GM12801 (cell line): ENCODE results near the gene LIN9.

Experiments used
- CTCF ChIP-seq: IDR thresholded peaks from one replicate; pipeline ENCODE4 v1.5.1; 2011; ENCODE audit warnings: control low read depth; ENCODE audit not compliant: insufficient read length; ENCODE audit errors: extremely low read depth

LIN9 gene

GRCh38 chr1:226195144-226195543, 113.8 kb downstream of the LIN9 start:
- no peak for TF ChIP-seq CTCF

- no peak for TF ChIP-seq CTCF
These were observed 121.6 kb downstream of the LIN9 start for GRCh38 chr1:226187380-226187779.

GRCh38 chr1:226187019-226187322, 122.0 kb downstream of the LIN9 start:
- no peak for TF ChIP-seq CTCF

- no peak for TF ChIP-seq CTCF
These were observed 122.6 kb downstream of the LIN9 start, which contains the start of gene ACBD3 for GRCh38 chr1:226186124-226187018. ACBD3 (minus strand) TSS chr1:226186741; CDS start chr1:226186675, 66 bp downstream.

GRCh38 chr1:226185141-226186036, 123.6 kb downstream of the LIN9 start:
- TF ChIP-seq CTCF: no peak

GRCh38 chr1:226181996-226182714, 126.8 kb downstream of the LIN9 start:
- no peak for TF ChIP-seq CTCF
